Measurements from ENCODE around the gene IFT122. TPM values are rescaled to one million over a fixed set of nuclear protein-coding genes. Genes with fewer than 3 reads are reported as not detected.
"Not testable (repeated sequence)": the region's sequence is repeated elsewhere in the genome, so short reads cannot be mapped to it uniquely, and the experiment has no call there.

IFT122 gene
- total and polyA plus RNA-seq, 8 donors, result 15.3 to 37.1 (median 21.8) TPM

DNA sequence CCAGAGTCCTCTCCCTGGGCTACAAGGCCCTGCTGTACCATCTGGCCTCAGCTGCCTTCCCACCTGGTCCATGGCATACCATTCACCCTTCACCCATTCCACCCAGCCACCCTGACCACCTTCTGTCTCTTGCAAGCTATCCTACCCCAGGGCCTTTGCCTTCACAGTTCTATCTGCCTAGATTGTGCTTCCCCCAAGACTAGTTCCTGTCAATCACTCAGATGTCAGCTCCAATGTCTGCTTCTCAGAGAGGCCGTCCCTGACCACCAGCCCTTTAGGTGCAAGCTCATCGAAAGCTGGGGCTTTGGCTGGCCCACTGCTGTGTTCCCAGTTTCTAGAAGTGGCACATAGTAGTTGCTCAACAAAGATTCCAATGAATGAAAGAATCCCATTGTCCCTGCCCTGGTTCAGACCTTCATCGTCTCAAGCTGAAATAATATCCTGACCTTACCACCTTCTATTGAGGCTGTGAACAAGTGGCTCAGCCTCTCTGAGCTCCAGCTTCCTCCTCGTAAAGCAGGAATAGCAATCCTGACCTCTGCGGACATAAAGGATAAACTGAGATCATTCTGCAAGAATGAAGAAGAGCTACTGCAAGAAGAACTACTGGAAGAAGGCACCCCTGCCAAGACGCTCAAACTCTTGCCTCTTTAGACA, 27.4 kb upstream of the IFT122 start:
- H3K27ac ChIP-seq, result no peak overlapping the region
- WGBS, 2 donors, result 78 to 81% methylated on average over 6 of the region's 6 CpGs

DNA sequence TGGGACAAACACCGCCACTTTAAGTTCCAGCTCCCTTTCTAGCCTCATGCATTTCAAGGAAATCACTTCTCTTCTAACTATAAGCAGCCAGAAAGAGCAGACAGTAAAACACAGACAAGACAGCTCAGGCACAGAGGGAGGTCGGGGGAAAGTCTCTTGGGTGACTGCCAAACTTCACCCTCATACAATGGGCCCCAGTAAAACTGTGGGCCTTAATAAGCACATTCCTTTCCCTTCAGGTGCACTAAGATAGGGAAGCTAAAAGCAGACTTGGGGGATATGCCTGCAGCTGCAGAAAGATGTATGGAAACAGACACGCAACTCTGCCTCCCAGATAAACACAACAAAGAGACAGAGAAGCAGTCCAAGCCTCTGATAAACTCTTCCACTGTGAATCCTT, 26.8 kb upstream of the IFT122 start:
- peak overlapping the region in 1 of 4 donors; percentile 57 for H3K27ac ChIP-seq

More for the DNA sequence above, 27.4 kb upstream of the IFT122 start:
- no peaks in the 10 kb centered on the region for H3K4me1 ChIP-seq
- DNase-seq (no peak), FAIRE-seq (no peak), ATAC-seq (no peak)
- no peaks in the 10 kb centered on the region for H3K27me3 ChIP-seq
- TF ChIP-seq, protein P1, sequence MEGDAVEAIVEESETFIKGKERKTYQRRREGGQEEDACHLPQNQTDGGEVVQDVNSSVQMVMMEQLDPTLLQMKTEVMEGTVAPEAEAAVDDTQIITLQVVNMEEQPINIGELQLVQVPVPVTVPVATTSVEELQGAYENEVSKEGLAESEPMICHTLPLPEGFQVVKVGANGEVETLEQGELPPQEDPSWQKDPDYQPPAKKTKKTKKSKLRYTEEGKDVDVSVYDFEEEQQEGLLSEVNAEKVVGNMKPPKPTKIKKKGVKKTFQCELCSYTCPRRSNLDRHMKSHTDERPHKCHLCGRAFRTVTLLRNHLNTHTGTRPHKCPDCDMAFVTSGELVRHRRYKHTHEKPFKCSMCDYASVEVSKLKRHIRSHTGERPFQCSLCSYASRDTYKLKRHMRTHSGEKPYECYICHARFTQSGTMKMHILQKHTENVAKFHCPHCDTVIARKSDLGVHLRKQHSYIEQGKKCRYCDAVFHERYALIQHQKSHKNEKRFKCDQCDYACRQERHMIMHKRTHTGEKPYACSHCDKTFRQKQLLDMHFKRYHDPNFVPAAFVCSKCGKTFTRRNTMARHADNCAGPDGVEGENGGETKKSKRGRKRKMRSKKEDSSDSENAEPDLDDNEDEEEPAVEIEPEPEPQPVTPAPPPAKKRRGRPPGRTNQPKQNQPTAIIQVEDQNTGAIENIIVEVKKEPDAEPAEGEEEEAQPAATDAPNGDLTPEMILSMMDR (IDR thresholded peaks at IDR 0.05), result no peak
- no peaks in the 10 kb centered on the region for H3K9me3 ChIP-seq
- H3K4me3 ChIP-seq, result no peak overlapping the region
- no peaks in the 10 kb centered on the region for H3K36me3 ChIP-seq
- intact Hi-C loops (cut with DNase I), result no loop called here

DNA sequence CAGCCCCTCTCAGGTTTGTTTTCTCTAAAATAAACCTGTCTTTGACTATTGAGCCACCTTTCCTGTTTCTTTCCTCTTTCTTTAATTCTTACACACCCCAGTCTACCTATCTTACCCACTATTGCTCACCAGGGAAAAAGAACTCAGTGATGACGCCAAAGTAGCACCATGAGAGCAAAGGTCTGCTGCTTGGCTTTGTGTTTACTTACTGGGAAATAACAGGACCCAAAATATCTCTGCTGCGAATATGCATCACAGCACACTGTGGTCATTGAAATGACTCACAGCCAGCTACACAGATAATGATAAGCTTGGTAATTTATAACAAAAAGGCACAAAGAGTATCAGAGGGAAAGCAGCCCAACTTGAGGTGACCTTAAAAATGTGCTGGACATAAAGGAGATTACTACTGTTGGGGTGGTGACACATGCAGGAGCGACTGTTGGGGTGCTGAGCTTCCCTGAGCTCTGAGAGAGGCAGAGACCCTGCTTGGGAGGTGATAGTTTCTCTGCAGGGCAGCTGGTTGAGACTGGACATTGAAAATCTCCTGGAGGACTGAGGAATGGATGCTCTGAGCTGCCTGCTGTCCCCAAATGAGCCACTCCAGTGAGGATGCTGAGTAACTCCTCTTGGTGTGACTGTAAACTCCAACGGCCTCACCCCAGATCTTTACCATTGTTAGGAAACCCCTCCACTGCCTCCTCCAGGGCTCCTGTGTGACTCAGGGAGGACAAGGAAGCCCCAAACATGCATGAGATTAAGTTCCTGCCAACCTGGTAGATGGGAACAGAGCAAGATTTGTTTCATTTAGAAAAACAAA, 26.1 kb upstream of the IFT122 start:
- intact Hi-C loops (cut with DNase I), result no loop called here
- no peaks in the 10 kb centered on the region for H3K9me3 ChIP-seq
- TF ChIP-seq, protein P1 (IDR thresholded peaks at IDR 0.05), result no peak
- WGBS, 2 donors, result 44 to 57% methylated on average over 4 of the region's 4 CpGs
- FAIRE-seq (no peak), ATAC-seq (peak; percentile 76 to 84 (median 79)), DNase-seq (peak in 1 of 6 donors; percentile 30)
- peak overlapping the region in 1 of 4 donors; percentile 57 for H3K27ac ChIP-seq
- no peak overlapping the region for H3K4me3 ChIP-seq
- no peaks in the 10 kb centered on the region for H3K27me3 ChIP-seq
- no peaks in the 10 kb centered on the region for H3K4me1 ChIP-seq
- no peaks in the 10 kb centered on the region for H3K36me3 ChIP-seq

More for the DNA sequence above, 26.8 kb upstream of the IFT122 start:
- 73 to 76% methylated on average over 3 of the region's 3 CpGs for WGBS, 2 donors
- DNase-seq; H3K4me1 ChIP-seq; H3K27me3 ChIP-seq; H3K4me3 ChIP-seq; H3K9me3 ChIP-seq; ATAC-seq; FAIRE-seq; intact Hi-C loops (cut with DNase I); H3K36me3 ChIP-seq: not testable (repeated sequence)

DNA sequence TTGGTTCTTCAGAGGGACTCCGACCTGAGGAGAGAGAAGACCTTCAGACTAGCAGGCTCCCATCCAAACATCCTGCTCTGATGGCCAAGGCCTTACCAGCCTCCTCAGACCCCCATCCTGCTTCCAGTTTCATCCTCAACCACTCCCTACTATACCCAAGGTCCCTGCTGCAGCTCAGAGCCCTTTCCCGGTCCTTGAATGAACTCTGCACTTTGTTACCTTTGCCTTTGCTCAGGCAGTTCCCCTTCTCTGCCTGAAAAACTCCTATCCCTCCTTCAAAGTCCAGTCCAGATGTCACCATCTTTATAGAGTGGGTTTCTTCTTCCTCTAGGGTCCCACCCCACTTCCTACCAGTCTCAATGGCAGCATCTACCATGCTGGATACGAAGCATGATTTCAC, 24.6 kb upstream of the IFT122 start:
- 75 to 78% methylated on average over 3 of the region's 3 CpGs for WGBS, 2 donors
- Histone ChIP-seq H3K4me3 (no peak overlapping the region), H3K9me3 (no peaks in the 10 kb centered on the region), H3K27ac (no peak overlapping the region), H3K4me1 (no peaks in the 10 kb centered on the region), H3K36me3 (no peaks in the 10 kb centered on the region), H3K27me3 (no peaks in the 10 kb centered on the region)
- no peak for ATAC-seq
- intact Hi-C loops (cut with DNase I), result no loop called here
- no peak for DNase-seq
- FAIRE-seq, result no peak
- TF ChIP-seq, protein P1 (IDR thresholded peaks at IDR 0.05), result no peak

DNA sequence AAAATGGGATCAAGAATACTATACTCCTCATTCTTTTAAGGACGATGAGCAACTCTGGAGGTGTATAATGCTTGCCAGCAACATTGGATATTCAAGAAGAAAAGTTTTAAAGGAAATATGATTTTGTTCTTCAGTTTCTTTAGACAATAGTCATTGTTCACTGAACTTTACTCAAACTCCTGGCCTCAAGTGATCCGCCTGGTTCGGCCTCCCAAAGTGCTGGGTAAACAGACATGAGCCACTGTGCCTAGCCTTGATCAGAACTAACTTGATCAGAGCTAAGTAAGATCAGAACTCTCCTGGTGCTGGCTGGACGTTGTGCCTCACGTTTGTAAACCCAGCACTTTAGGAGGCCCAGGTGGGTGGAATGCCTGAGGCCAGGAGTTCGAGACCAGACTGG, 24.2 kb upstream of the IFT122 start:
- Histone ChIP-seq H3K27ac (no peak overlapping the region), H3K27me3 (no peaks in the 10 kb centered on the region), H3K4me3 (no peak overlapping the region), H3K36me3 (no peaks in the 10 kb centered on the region), H3K9me3 (no peaks in the 10 kb centered on the region), H3K4me1 (no peaks in the 10 kb centered on the region)
- ATAC-seq (no peak), FAIRE-seq (no peak), DNase-seq (no peak)
- intact Hi-C loops (cut with DNase I), result no loop called here
- TF ChIP-seq, protein P1 (IDR thresholded peaks at IDR 0.05), result no peak
- 75 to 83% methylated on average over 6 of the region's 6 CpGs for WGBS, 2 donors

Measured in pancreas (tissue), 10 donors.